Activated CD4-positive, CD25-positive, alpha-beta regulatory T cell treated with anti-CD3 and anti-CD28 coated beads, Interleukin-2, amount 50 U/mL, for 16 hours (primary cell): Measurements from ENCODE around the gene SURF6.
A peak's percentile ranks its signal among the peaks of the same experiment; 100 is the strongest.

Source experiments
- DNase-seq: peaks from one replicate; pipeline ENCODE4 v3.0.0-alpha.2; 2020; ENCODE audit warnings: low read depth, low spot score

SURF6 gene

DNA sequence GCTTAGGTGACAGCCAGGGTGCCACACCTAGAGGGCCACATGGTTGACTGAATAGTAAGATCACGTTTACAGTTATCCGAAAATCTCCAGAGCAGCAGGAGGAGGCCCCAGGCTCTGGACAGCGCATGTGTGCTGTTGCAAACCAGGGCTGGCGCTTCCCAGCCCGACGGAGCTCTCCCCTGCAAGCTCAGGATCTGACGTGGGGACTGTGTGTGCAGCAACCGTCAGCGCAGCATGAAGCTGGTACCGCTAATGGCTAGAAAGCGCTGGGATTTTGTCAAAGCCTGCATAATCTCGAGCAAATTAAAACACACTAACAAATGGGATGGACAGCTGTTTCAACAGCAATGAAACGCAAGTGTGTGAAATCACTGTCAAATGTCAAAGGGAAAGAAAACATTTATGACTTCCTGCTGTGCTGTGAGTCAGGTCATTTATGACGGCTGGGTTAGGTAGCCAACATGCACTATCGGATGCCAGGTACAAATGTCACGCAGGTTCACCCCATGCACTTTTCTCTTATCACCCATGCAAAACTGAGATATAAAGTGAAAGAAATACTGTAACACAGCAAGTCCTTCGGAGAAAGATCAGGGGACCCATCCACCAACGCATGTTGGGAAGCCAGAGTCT lies 32.4 kb upstream of the SURF6 start:
- no peak for DNase-seq

- DNase-seq = no peak
Measured at GRCh38 chr9:133367778-133368177, 31.8 kb upstream of the SURF6 start.

- DNase-seq = no peak
Measured at GRCh38 chr9:133367221-133367620, 31.2 kb upstream of the SURF6 start.

GRCh38 chr9:133366435-133366834 lies 30.4 kb upstream of the SURF6 start:
- no peak for DNase-seq

DNA sequence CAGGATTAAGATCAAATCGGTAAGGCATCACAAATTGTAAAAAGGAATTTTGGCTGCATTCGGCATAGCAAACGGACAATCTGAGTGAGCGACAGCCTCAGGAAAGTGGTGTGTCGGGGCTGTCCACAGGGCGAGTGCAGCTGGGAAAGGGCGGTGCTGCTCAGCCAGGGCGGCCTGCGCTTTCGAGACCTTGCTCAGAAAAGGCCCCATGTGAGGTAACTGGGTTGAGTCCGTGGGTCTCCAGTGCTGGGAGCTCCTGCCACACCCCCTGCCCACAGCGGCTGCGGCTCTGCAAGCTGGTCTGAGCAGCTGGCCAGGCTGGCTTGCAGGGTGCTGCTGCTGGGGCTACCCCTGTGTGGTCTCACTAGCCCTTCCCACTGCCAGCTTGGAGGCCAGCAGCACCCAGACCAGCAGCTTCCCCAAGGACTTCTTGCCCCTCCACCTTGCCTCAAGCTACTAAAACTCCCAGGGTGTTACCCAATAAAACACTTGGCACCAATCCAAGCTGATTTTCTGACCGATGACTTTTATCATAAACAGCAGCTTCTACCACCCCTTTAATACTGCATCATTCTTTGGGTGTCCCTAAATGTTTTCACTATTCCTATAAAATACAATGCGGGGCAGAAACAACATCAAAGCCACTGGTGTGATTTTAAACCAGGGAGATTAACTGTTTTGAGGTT lies 26.5 kb upstream of the SURF6 start:
- no peak for DNase-seq

DNA sequence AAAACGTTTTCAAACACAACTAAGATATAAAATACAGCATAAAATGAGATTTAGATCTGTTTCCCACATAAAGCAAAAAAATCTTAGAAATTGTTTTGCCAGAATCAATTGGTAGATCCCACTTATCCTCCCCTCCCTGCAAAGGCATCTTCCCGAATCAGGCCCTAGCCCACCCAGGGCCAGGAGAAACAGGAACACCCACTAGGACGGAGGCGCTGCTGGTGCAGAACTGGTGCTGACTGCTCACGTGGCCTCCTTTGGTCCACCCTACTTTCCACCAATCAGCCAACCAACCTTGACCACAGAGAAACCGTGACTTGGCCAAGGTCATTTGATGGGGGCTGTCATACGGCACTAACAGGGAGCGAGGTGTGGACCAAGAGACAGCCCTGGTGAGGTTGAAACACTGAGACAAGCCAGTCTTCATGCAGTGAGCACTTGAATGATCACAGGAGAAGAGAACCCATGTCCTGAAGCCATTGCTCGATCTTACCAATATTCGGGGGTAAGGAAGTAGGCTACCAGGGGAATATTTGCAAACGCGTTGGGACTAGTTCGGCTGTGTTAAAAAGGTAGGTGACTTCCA lies 25.6 kb upstream of the SURF6 start:
- DNase-seq = no peak

DNA sequence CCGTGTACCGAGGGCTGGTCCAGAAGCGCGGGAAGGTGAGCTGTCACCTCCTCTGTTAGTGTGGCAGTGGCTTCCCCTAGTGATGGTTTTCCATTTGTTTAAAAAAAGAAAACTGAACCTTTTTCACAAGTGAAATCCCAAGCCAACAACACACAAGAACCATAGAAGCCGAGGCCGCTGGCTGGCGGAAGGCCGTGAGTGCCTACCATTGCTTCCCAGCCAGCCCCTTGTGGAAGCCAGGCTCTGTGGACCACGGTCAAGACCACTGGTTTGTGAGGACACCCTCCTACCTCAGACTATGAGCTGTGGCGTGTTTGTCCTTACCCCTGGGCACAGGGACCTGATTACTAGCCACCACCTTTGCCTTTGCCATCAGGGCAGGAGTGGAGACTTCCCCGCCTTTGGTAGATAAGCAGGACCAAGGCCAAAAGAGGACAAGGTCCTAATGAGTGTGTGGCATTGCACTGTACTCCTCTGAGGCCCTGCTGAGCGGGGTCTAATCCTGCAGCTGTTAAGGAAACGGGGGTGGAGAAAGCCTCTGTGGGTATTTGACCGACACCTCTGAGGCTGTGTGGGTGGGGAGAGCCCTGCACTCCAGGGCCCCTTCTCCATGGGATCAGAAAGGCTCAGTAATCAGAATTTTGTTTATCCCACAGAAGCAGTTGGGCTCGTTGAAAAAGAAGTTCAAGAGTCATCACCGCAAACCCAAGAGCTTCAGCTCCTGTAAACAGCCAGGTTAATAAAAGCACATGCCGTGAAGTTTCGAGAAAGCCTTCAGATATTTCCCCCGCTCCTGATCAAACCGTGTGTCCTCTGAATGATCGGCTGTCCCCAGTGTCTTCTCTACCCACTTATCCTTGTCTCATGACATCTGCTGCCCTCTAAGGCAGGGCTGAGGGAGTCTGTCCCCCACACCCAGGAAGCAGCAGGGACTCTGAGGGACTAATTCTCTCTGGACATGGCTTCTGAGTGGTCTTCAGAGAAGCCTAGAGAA lies 24.7 kb upstream of the SURF6 start:
- DNase-seq = no peak

GRCh38 chr9:133359399-133360175 lies 23.6 kb upstream of the SURF6 start:
- no peak for DNase-seq

- no peak for DNase-seq
Measured at GRCh38 chr9:133357656-133358055, 21.7 kb upstream of the SURF6 start.

DNA sequence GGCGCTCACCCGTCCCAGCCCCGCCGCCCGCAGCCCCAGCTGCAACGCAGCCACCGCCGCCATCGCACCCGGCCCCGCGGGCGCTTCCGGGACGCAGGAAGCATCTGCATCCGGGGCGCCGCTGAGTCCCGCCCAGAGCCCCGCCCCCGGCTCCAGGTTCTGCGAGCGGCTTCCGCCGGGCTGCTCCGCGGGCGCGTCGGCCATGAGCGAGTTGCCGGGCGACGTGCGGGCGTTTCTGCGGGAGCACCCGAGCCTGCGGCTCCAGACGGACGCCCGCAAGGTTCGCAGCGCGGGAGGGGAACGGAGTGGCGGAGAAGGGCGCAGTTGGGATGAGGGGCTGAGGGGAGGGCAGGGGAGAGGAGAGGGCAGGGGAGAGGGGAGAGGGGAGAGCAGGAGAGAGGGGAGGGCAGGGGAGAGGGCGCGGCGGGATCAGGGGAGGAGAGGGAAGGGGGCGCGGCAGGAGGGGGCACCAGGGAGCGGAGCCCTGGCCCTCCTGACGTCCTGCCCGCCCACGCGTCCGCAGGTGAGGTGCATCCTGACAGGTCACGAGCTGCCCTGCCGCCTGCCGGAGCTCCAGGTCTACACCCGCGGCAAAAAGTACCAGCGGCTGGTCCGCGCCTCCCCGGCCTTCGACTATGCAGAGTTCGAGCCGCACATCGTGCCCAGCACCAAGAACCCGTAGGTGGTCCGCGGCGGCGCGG lies 20.6 kb upstream of the SURF6 start, which contains the start of the genes SURF1 and SURF2:
SURF1 (minus strand) TSS at position 97 of the 701 bp plus-strand sequence; CDS start at position 63, 34 bp downstream.
SURF2 (plus strand) TSS at position 160 of the 701 bp plus-strand sequence; CDS start at position 203, 43 bp downstream.
- DNase-seq = peak; percentile 74

DNA sequence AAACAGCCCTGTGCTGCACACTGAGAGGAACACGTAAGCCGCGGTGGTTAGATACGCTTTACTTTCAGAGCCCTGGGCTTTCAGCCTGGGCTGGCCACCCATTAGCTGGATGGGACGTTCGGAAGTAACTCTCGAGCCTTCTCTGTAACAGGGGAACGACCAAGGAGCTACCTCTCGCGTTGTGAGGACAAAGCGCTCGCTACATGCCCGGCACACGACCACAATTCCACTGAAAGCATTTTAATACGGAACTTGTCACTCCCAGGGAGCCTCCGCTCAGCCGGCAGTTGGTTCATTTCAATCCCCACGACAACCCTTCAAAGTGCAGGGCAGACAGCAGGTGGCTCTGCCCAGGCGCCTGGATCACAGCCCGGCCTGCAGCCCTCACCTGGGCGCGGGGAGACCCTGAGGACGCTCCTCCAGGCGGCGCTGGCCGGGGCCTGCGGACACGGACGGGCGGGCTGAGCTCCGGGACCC lies 19.9 kb upstream of the SURF6 start:
- DNase-seq = no peak

GRCh38 chr9:133354766-133355165 lies 18.8 kb upstream of the SURF6 start:
- no peak for DNase-seq

DNA sequence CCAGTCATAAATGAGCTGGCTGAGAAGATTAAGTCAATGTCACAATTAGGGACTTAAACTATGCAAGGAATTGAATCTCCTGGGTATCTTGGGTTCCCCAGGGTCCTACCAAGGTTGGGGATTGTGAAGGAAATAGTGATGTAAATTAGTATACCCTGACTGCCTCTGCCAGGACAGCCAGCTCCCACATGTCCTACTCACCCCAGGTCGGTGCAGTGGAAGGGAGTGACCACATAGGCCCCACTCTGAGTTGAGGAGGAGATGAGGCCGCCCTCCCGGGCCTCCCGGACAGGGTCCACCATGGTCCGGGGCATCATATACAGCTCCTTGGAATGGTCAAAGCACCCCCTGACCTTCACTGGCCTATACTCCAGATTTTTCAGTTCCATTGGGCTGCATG lies 17.6 kb upstream of the SURF6 start:
- no peak for DNase-seq

GRCh38 chr9:133352635-133353340 lies 16.8 kb upstream of the SURF6 start:
- no peak for DNase-seq

- DNase-seq = no peak
Measured at GRCh38 chr9:133351908-133352634, 16.1 kb upstream of the SURF6 start.

- DNase-seq = no peak
Measured at GRCh38 chr9:133351526-133351907, 15.5 kb upstream of the SURF6 start.

GRCh38 chr9:133349965-133350616 lies 14.1 kb upstream of the SURF6 start:
- DNase-seq = no peak
